ENCODE results near the gene PRRC2C. TPM values are rescaled to one million over a fixed set of nuclear protein-coding genes. Genes with fewer than 3 reads are reported as not detected.

The PRRC2C gene
- total and polyA plus RNA-seq, 2 experiments from 2014 or later: 47.0 to 88.9 TPM

DNA sequence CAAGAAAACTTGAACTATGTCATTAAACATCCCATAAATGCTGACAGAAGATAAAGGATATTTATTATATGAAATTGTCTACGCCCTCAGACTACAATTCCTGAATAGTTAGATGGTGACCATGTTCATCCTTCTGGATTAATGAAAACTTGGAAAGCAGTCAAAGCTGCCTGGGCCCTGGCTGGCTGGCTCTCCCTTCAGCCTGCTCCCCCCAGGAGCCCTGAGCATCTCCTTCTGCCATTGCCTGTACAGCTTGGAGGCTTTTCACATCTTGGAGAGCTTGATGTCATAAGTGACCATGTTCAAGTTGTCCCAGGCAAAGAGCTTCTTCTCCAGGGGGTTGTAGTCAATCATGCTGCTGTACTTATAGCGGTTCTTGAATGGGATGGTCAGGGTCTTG lies 150.3 kb downstream of the PRRC2C start:
- Histone ChIP-seq H3K9me2 (ENCODE audit: insufficient read depth) (no peaks in the 10 kb centered on the region), H4K20me1 (ENCODE audit: insufficient read depth) (no peaks in the 10 kb centered on the region), H3K4me3 (no peak overlapping the region), H3K79me2 (ENCODE audit: insufficient read depth) (no peaks in the 10 kb centered on the region), H3K36me3 (ENCODE audit: low read depth) (no peaks in the 10 kb centered on the region), H2AFZ (no peak overlapping the region), H3K4me2 (ENCODE audit: unreplicated experiment) (no peak overlapping the region), H3K27me3 (replicated peaks; ENCODE audit: insufficient read depth) (no peaks in the 10 kb centered on the region; the same call in 1 of the 2 replicates), H3F3A (ENCODE audit: insufficient read depth) (no peaks in the 10 kb centered on the region), H3K9ac (no peak overlapping the region), H3K9me3 (ENCODE audit: low read depth) (no peaks in the 10 kb centered on the region), H3K4me1 (ENCODE audit: insufficient read depth) (no peaks in the 10 kb centered on the region), H3K27ac (no peak overlapping the region)
- WGBS, 2 experiments (ENCODE audit: low coverage in 1 of 2, low lambda C conversion rate in 2 of 2, missing lambda C conversion rate in 2 of 2): 77% methylated on average over 2 of the region's 2 CpGs
- no peak for TF ChIP-seq EZH2 (IDR thresholded peaks at IDR 0.05; ENCODE audit: insufficient read depth, poor library complexity, severe bottlenecking)
- no peak for TF ChIP-seq EZH2phosphoT487 (IDR thresholded peaks at IDR 0.05; ENCODE audit: insufficient read depth, low read depth)
- no peak for DNase-seq
- in situ Hi-C loops (cut with MboI): no loop called here

DNA sequence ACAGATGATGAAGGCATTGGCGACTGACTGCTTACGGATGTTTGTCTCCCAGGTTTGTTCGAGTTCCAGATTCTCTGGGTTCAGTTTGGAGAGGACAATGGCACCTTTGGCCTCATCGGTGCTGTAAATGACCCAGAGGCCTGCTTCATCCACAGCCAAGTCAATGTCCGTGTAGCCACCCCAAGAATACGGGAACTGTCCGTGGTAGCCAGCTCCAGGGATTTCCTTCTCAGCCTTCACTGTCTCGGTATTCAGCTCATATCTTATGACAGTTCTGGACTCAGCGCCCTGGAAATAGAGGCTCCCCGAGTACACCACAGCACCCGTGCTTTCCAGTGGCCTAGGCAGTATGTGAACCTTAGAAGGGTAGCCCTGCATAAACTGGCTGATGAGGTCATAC lies 150.8 kb downstream of the PRRC2C start:
- no peaks in the 10 kb centered on the region; the same call in 1 of the 2 replicates for H3K27me3 ChIP-seq (replicated peaks; ENCODE audit: insufficient read depth)
- H3K4me1 ChIP-seq (ENCODE audit: insufficient read depth): no peaks in the 10 kb centered on the region
- TF ChIP-seq EZH2phosphoT487 (IDR thresholded peaks at IDR 0.05; ENCODE audit: insufficient read depth, low read depth) (no peak), EZH2 (IDR thresholded peaks at IDR 0.05; ENCODE audit: insufficient read depth, poor library complexity, severe bottlenecking) (no peak)
- H3K9me3 ChIP-seq (ENCODE audit: low read depth): no peaks in the 10 kb centered on the region
- no peak overlapping the region for H3K4me2 ChIP-seq (ENCODE audit: unreplicated experiment)
- no peak overlapping the region for H3K27ac ChIP-seq
- 79 to 87% methylated on average over 11 of the region's 11 CpGs for whole genome bisulfite sequencing, 2 experiments (ENCODE audit: low coverage in 1 of 2, low lambda C conversion rate in 2 of 2, missing lambda C conversion rate in 2 of 2)
- in situ Hi-C loops (cut with MboI): no loop called here
- no peaks in the 10 kb centered on the region for H4K20me1 ChIP-seq (ENCODE audit: insufficient read depth)
- no peak overlapping the region for H3K4me3 ChIP-seq
- no peaks in the 10 kb centered on the region for H3K9me2 ChIP-seq (ENCODE audit: insufficient read depth)
- H2AFZ ChIP-seq: no peak overlapping the region
- no peaks in the 10 kb centered on the region for H3F3A ChIP-seq (ENCODE audit: insufficient read depth)
- H3K9ac ChIP-seq: no peak overlapping the region
- peak; percentile 12 for DNase-seq
- no peaks in the 10 kb centered on the region for H3K79me2 ChIP-seq (ENCODE audit: insufficient read depth)
- no peaks in the 10 kb centered on the region for H3K36me3 ChIP-seq (ENCODE audit: low read depth)

DNA sequence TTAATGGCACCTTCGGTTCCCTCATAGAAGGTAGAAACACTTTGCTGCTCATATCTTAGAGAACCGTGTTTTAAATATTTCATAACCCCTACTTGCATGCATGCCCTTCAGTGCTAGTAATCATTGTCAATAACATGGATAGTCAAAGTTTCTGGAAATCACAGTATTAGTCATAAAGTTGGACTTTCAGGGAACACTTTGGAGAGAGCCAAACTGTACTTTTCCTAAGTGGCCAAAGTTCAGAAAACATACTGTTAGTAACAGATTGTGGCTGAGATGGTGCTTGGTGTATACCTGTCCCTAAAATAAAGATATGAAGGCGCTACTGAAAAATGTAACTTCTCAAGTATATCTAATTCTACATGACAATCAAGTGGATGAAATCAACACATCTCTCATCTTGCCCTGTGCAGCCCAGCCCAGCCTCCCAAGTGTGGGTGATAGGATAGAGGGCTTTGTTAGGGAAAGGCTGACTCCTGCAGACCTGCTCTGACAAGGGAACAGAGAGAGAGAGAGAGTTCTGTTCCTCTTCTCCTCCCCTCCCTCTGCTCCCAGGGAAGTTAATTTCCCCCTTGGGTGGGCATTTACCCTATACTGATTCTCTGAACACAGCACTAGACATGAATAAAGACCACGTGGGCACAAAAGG lies 152.7 kb downstream of the PRRC2C start:
- Histone ChIP-seq H3K79me2 (ENCODE audit: insufficient read depth) (no peaks in the 10 kb centered on the region), H3K9me3 (ENCODE audit: low read depth) (no peaks in the 10 kb centered on the region), H3K9me2 (ENCODE audit: insufficient read depth) (no peaks in the 10 kb centered on the region), H3K4me3 (no peak overlapping the region), H3K27me3 (replicated peaks; ENCODE audit: insufficient read depth) (no peaks in the 10 kb centered on the region), H2AFZ (no peak overlapping the region), H3K4me2 (ENCODE audit: unreplicated experiment) (no peak overlapping the region), H4K20me1 (ENCODE audit: insufficient read depth) (no peaks in the 10 kb centered on the region), H3F3A (ENCODE audit: insufficient read depth) (no peaks in the 10 kb centered on the region), H3K27ac (no peak overlapping the region), H3K4me1 (ENCODE audit: insufficient read depth) (no peaks in the 10 kb centered on the region), H3K36me3 (ENCODE audit: low read depth) (no peaks in the 10 kb centered on the region), H3K9ac (no peak overlapping the region)
- no peak for TF ChIP-seq EZH2phosphoT487 (IDR thresholded peaks at IDR 0.05; ENCODE audit: insufficient read depth, low read depth)
- WGBS, 2 experiments (ENCODE audit: low coverage in 1 of 2, low lambda C conversion rate in 2 of 2, missing lambda C conversion rate in 2 of 2): 45% methylated on average over 4 of the region's 4 CpGs
- DNase-seq: peak; percentile 3
- in situ Hi-C loops (cut with MboI): no loop called here

DNA sequence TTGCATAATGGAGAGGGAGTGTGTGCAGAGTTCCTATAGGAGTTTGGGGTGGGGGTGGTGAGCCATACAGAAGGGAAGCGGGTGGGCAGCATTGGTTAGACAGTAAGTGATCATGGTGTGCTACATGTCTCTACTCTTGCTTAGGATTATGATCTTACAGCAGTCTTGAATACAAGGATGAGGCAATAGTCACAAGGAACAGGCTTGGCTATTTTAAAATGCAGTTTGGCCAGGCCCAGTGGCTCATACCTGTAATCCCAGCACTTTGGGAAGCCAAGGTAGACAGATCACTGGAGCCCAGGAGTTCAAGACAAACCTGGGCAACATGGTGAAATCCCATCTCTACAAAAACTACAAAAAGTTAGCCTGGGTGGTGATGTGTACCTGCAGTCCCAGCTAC lies 154.9 kb downstream of the PRRC2C start:
- Histone ChIP-seq H4K20me1 (ENCODE audit: insufficient read depth) (no peaks in the 10 kb centered on the region), H3K79me2 (ENCODE audit: insufficient read depth) (no peaks in the 10 kb centered on the region), H3K27me3 (replicated peaks; ENCODE audit: insufficient read depth) (no peaks in the 10 kb centered on the region), H3K4me2 (ENCODE audit: unreplicated experiment) (no peak overlapping the region), H3K27ac (no peak overlapping the region), H3K9me3 (ENCODE audit: low read depth) (no peaks in the 10 kb centered on the region), H3K4me1 (ENCODE audit: insufficient read depth) (no peaks in the 10 kb centered on the region), H3K36me3 (ENCODE audit: low read depth) (no peaks in the 10 kb centered on the region), H3K4me3 (no peak overlapping the region), H3K9me2 (ENCODE audit: insufficient read depth) (no peaks in the 10 kb centered on the region), H3F3A (ENCODE audit: insufficient read depth) (no peaks in the 10 kb centered on the region), H2AFZ (no peak overlapping the region), H3K9ac (no peak overlapping the region)
- no peak for TF ChIP-seq EZH2phosphoT487 (IDR thresholded peaks at IDR 0.05; ENCODE audit: insufficient read depth, low read depth)
- no peak for TF ChIP-seq EZH2 (IDR thresholded peaks at IDR 0.05; ENCODE audit: insufficient read depth, poor library complexity, severe bottlenecking)
- in situ Hi-C loops (cut with MboI): loop anchor here (5.0 kb wide), 1 partner anchor 342 kb away; no protein-coding TSS in a partner anchor
- 79 to 94% methylated on average over 1 of the region's 1 CpG for WGBS, 2 experiments (ENCODE audit: low coverage in 1 of 2, low lambda C conversion rate in 2 of 2, missing lambda C conversion rate in 2 of 2)
- no peak for DNase-seq

All from GM23248 (cell line).